ENCODE data around the gene PSMD6.

- TF ChIP-seq CTCF (IDR thresholded peaks at IDR 0.05; ENCODE audit: insufficient read depth, low read length, poor library complexity, severe bottlenecking) (no peak), EZH2phosphoT487 (conservative IDR thresholded peaks at IDR 0.05; ENCODE audit: low read length) (no peak)
These were observed 44.4 kb upstream of the PSMD6 start for GRCh38 chr3:64067506-64068346.
